CD4-positive, alpha-beta T cell treated with Interleukin-17A for 4 hours (primary cell): ENCODE results near the gene CPN2.

ENCODE experiments used
- DNase-seq: peaks from one replicate; pipeline ENCODE4 v3.0.0-alpha.2; 2020; ENCODE audit warnings: mixed read lengths

Gene CPN2

GRCh38 chr3:194312186-194312742, 38.9 kb downstream of the CPN2 start:
- no peak for DNase-seq

- no peak for DNase-seq
These were observed 40.1 kb downstream of the CPN2 start for GRCh38 chr3:194311000-194311399.

GRCh38 chr3:194310060-194310835, 40.9 kb downstream of the CPN2 start:
- DNase-seq, result no peak

- no peak for DNase-seq
These were observed 42.3 kb downstream of the CPN2 start for GRCh38 chr3:194308601-194309449.

GRCh38 chr3:194307849-194308248, 43.3 kb downstream of the CPN2 start:
- DNase-seq, result no peak

- peak; percentile 41 for DNase-seq
These were observed 44.1 kb downstream of the CPN2 start for GRCh38 chr3:194306771-194307640.

GRCh38 chr3:194306109-194306686, 44.9 kb downstream of the CPN2 start:
- peak; percentile 57 for DNase-seq

- no peak for DNase-seq
These were observed 45.6 kb downstream of the CPN2 start for GRCh38 chr3:194305356-194306108.

GRCh38 chr3:194304186-194304917, 46.8 kb downstream of the CPN2 start:
- DNase-seq, result no peak

GRCh38 chr3:194303749-194304148, 47.4 kb downstream of the CPN2 start:
- DNase-seq, result no peak

- no peak for DNase-seq
These were observed 49.4 kb downstream of the CPN2 start for GRCh38 chr3:194301730-194302129.

- DNase-seq, result no peak
These were observed 50.2 kb downstream of the CPN2 start for GRCh38 chr3:194300936-194301335.

- DNase-seq, result no peak
These were observed 50.8 kb downstream of the CPN2 start for GRCh38 chr3:194300382-194300758.

- DNase-seq, result no peak
These were observed 52.5 kb downstream of the CPN2 start for GRCh38 chr3:194298331-194299227.

GRCh38 chr3:194296454-194297263, 54.5 kb downstream of the CPN2 start:
- DNase-seq, result no peak

GRCh38 chr3:194294895-194295214, 56.3 kb downstream of the CPN2 start:
- no peak for DNase-seq

- DNase-seq, result no peak
These were observed 56.8 kb downstream of the CPN2 start for GRCh38 chr3:194294199-194294894.

GRCh38 chr3:194293546-194294198, 57.5 kb downstream of the CPN2 start:
- DNase-seq, result no peak
